ENCODE measurements around the gene COL26A1.

- TF ChIP-seq EZH2 (IDR thresholded peaks at IDR 0.05) (no peak), POLR2AphosphoS5 (IDR thresholded peaks at IDR 0.05; ENCODE audit: borderline replicate concordance, low read depth, low read length) (no peak), FOXP2 (optimal IDR thresholded peaks at IDR 0.05; ENCODE audit: control extremely low read depth, extremely low read length, insufficient read depth) (no peak)
These were observed 172.2 kb downstream of the COL26A1 start for GRCh38 chr7:101534873-101535272.

All from SK-N-MC (cell line).